Right atrium auricular region (tissue), 2 donors: ENCODE data around the gene IL1R1. TPM values are rescaled to one million over a fixed set of nuclear protein-coding genes. Genes with fewer than 3 reads are reported as not detected.
A peak's percentile ranks its signal among the peaks of the same experiment; 100 is the strongest.

Experiments used
- DNase-seq: peaks from one replicate; pipeline ENCODE4 v3.0.0-alpha.2; 2019; ENCODE audit warnings: low spot score
- H3K27ac ChIP-seq, 2 donors: fragments of 200-600 bp; sonication (generic); 1 replicate in 1 of 2; 2 replicates in 1 of 2; pipeline ENCODE4 v1.5.1; 2016 to 2019
- H3K27me3 ChIP-seq, 2 donors: fragments of 200-600 bp; sonication (generic); one replicate each; pipeline versions ENCODE4 v1.5.1 to v1.6.0; 2017 to 2019
- H3K36me3 ChIP-seq: fragments of 200-600 bp; sonication (generic); one replicate; pipeline ENCODE4 v1.5.1; 2016
- H3K4me1 ChIP-seq, 2 donors: fragments of 200-600 bp; sonication (generic); one replicate each; pipeline versions ENCODE4 v1.5.1 to v1.6.0; 2017 to 2019
- H3K4me3 ChIP-seq, 2 donors: fragments of 200-600 bp; sonication (generic); 1 replicate in 1 of 2; 2 replicates in 1 of 2; pipeline ENCODE4 v1.5.1; 2017 to 2019; ENCODE audit warnings: mild to moderate bottlenecking in 1 of 2, moderate library complexity in 1 of 2
- H3K9me3 ChIP-seq, 2 donors: fragments of 200-600 bp; sonication (generic); one replicate each; pipeline ENCODE4 v1.5.1; 2019
- CTCF ChIP-seq, 2 donors: fragments of 200-600 bp; sonication (generic); IDR thresholded peaks; one replicate each; pipeline ENCODE4 v1.5.1; 2019; ENCODE audit warnings: antibody characterized with exemption in 2 of 2
- total RNA-seq, 2 donors: library from RNA; depleted of rRNA; stranded (reverse); fragments of >200 nt; gene quantifications; one replicate each; pipeline ENCODE4 v1.1.0, GENCODE V29; 2016

The IL1R1 gene
- total RNA-seq, 2 donors from 2014 or later, result 28.7 to 86.2 TPM

- no peaks in the 10 kb centered on the region for H3K36me3 ChIP-seq
- peaks cover 0 to 14% of the 10 kb centered on the region in 2 donors for H3K4me1 ChIP-seq
- no peaks in the 10 kb centered on the region for H3K9me3 ChIP-seq
- no peak overlapping the region for H3K4me3 ChIP-seq
- H3K27ac ChIP-seq, result no peak overlapping the region
- no peak for TF ChIP-seq CTCF (IDR thresholded peaks at IDR 0.05)
- DNase-seq, result no peak
- no peaks in the 10 kb centered on the region for H3K27me3 ChIP-seq
Observed at GRCh38 chr2:102138331-102138730, 4.2 kb upstream of the IL1R1 start.

GRCh38 chr2:102139851-102140250 lies 2.7 kb upstream of the IL1R1 start:
- Histone ChIP-seq H3K4me3 (no peak overlapping the region), H3K4me1 (peaks cover 0 to 25% of the 10 kb centered on the region in 2 donors), H3K27me3 (no peaks in the 10 kb centered on the region), H3K9me3 (peaks cover 0 to 2% of the 10 kb centered on the region in 2 donors), H3K36me3 (no peaks in the 10 kb centered on the region), H3K27ac (no peak overlapping the region)
- no peak for TF ChIP-seq CTCF (IDR thresholded peaks at IDR 0.05)
- DNase-seq, result no peak

- no peak for DNase-seq
- Histone ChIP-seq H3K27me3 (no peaks in the 10 kb centered on the region), H3K27ac (peak overlapping the region in 1 of 2 donors; percentile 93), H3K4me1 (peaks cover 0 to 27% of the 10 kb centered on the region in 2 donors), H3K9me3 (peaks cover 0 to 7% of the 10 kb centered on the region in 2 donors), H3K4me3 (no peak overlapping the region), H3K36me3 (peaks cover 2% of the 10 kb centered on the region)
- no peak for TF ChIP-seq CTCF (IDR thresholded peaks at IDR 0.05)
Observed at GRCh38 chr2:102140377-102140776, 2.2 kb upstream of the IL1R1 start.

- no peak for TF ChIP-seq CTCF (IDR thresholded peaks at IDR 0.05)
- Histone ChIP-seq H3K9me3 (peaks cover 0 to 16% of the 10 kb centered on the region in 2 donors), H3K27me3 (no peaks in the 10 kb centered on the region), H3K36me3 (peaks cover 11% of the 10 kb centered on the region), H3K27ac (peak overlapping the region; percentile 85 to 93), H3K4me1 (peaks cover 0 to 27% of the 10 kb centered on the region in 2 donors), H3K4me3 (peak overlapping the region; percentile 70 to 74)
- DNase-seq, result no peak
Observed at GRCh38 chr2:102141011-102141943, 1.3 kb upstream of the IL1R1 start.

GRCh38 chr2:102142829-102143449 lies 393 bp downstream of the IL1R1 start:
- peak overlapping the region; percentile 85 to 93 for H3K27ac ChIP-seq
- peaks cover 0 to 32% of the 10 kb centered on the region in 2 donors for H3K9me3 ChIP-seq
- DNase-seq, result no peak
- no peaks in the 10 kb centered on the region for H3K27me3 ChIP-seq
- peaks cover 0 to 28% of the 10 kb centered on the region in 2 donors for H3K4me1 ChIP-seq
- peak overlapping the region; percentile 70 to 74 for H3K4me3 ChIP-seq
- H3K36me3 ChIP-seq, result peaks cover 18% of the 10 kb centered on the region
- no peak for TF ChIP-seq CTCF (IDR thresholded peaks at IDR 0.05)
